Nephron (organoid): ENCODE results near the gene SRSF4.
A peak's percentile ranks its signal among the peaks of the same experiment; 100 is the strongest.

ENCODE experiments used
- H3K27ac Mint-ChIP-seq, 3 experiments: 2 replicates each; pipeline ENCODE4 v1.8.0; 2020; ENCODE audit warnings: mixed read lengths in 3 of 3, mild to moderate bottlenecking in 2 of 3, moderate library complexity in 1 of 3
- H3K27me3 Mint-ChIP-seq: 2 replicates; pipeline ENCODE4 v1.8.0; 2021; ENCODE audit warnings: low read depth, mild to moderate bottlenecking, moderate library complexity, mixed read lengths
- H3K36me3 Mint-ChIP-seq: 2 replicates; pipeline ENCODE4 v1.8.0; 2020; ENCODE audit warnings: low read depth, mixed read lengths
- H3K4me1 Mint-ChIP-seq: 2 replicates; pipeline ENCODE4 v1.8.0; 2020; ENCODE audit warnings: mixed read lengths
- H3K4me3 Mint-ChIP-seq, 3 experiments: 2 replicates each; pipeline ENCODE4 v1.8.0; 2020; ENCODE audit warnings: mild to moderate bottlenecking in 3 of 3, mixed read lengths in 3 of 3, moderate library complexity in 2 of 3
- H3K9me3 Mint-ChIP-seq: 2 replicates; pipeline ENCODE4 v1.8.0; 2020; ENCODE audit warnings: mixed read lengths
- CTCF ChIP-seq, 3 experiments: fragments of 200-600 bp; sonication (generic); IDR thresholded peaks; one replicate each; pipeline ENCODE4 v1.5.0; 2021; ENCODE audit warnings: antibody characterized with exemption in 3 of 3; ENCODE audit not compliant: unreplicated experiment in 3 of 3

Gene SRSF4

GRCh38 chr1:29145739-29146437 lies 35.8 kb downstream of the SRSF4 start:
- TF ChIP-seq CTCF (IDR thresholded peaks at IDR 0.05; ENCODE audit: unreplicated experiment in 3 of 3) = no peak
- Mint-ChIP-seq H3K27ac (peak overlapping the region; percentile 11 to 82 (median 70)), H3K27me3 (no peaks in the 10 kb centered on the region), H3K4me1 (no peaks in the 10 kb centered on the region), H3K4me3 (no peak overlapping the region), H3K36me3 (peaks cover 80% of the 10 kb centered on the region), H3K9me3 (no peaks in the 10 kb centered on the region)

GRCh38 chr1:29144178-29144577 lies 37.5 kb downstream of the SRSF4 start:
- no peak for TF ChIP-seq CTCF (IDR thresholded peaks at IDR 0.05; ENCODE audit: unreplicated experiment in 3 of 3)
- no peak overlapping the region for H3K4me3 Mint-ChIP-seq
- H3K36me3 Mint-ChIP-seq = peaks cover 66% of the 10 kb centered on the region
- H3K27ac Mint-ChIP-seq = no peak overlapping the region
- no peaks in the 10 kb centered on the region for H3K4me1 Mint-ChIP-seq
- no peaks in the 10 kb centered on the region for H3K27me3 Mint-ChIP-seq
- no peaks in the 10 kb centered on the region for H3K9me3 Mint-ChIP-seq

GRCh38 chr1:29142714-29143113 lies 39.0 kb downstream of the SRSF4 start:
- Mint-ChIP-seq H3K27me3 (no peaks in the 10 kb centered on the region), H3K4me3 (no peak overlapping the region), H3K36me3 (peaks cover 51% of the 10 kb centered on the region), H3K4me1 (no peaks in the 10 kb centered on the region), H3K27ac (peak overlapping the region in 2 of 3 experiments; percentile 6 to 45), H3K9me3 (no peaks in the 10 kb centered on the region)
- no peak for TF ChIP-seq CTCF (IDR thresholded peaks at IDR 0.05; ENCODE audit: unreplicated experiment in 3 of 3)

GRCh38 chr1:29136391-29136915 lies 45.2 kb downstream of the SRSF4 start:
- Mint-ChIP-seq H3K27ac (peak overlapping the region in 2 of 3 experiments; percentile 63 to 73), H3K4me3 (no peak overlapping the region), H3K9me3 (no peaks in the 10 kb centered on the region), H3K4me1 (peaks cover 14% of the 10 kb centered on the region), H3K36me3 (peaks cover 3% of the 10 kb centered on the region), H3K27me3 (no peaks in the 10 kb centered on the region)
- no peak for TF ChIP-seq CTCF (IDR thresholded peaks at IDR 0.05; ENCODE audit: unreplicated experiment in 3 of 3)

- Mint-ChIP-seq H3K9me3 (no peaks in the 10 kb centered on the region), H3K27me3 (peaks cover 5% of the 10 kb centered on the region), H3K27ac (no peak overlapping the region)
Measured at GRCh38 chr1:29134695-29135028, 47.0 kb downstream of the SRSF4 start.

More at GRCh38 chr1:29134695-29135028, 47.0 kb downstream of the SRSF4 start:
- TF ChIP-seq CTCF (IDR thresholded peaks at IDR 0.05; ENCODE audit: unreplicated experiment in 3 of 3) = no peak
- Mint-ChIP-seq H3K4me3 (no peak overlapping the region), H3K36me3 (peaks cover 3% of the 10 kb centered on the region), H3K4me1 (peaks cover 14% of the 10 kb centered on the region)
